Naive B cell (primary cell): ENCODE results near the gene FKBP5. TPM values are rescaled to one million over a fixed set of nuclear protein-coding genes. Genes with fewer than 3 reads are reported as not detected.

ENCODE experiments used
- ATAC-seq, 2 donors: fragments of 150-1000 bp; cut with Tn5 transposase; 2 replicates each; pipeline ENCODE4 v1.10.0; 2021; ENCODE audit warnings: low read depth in 2 of 2, mild to moderate bottlenecking in 2 of 2, moderate library complexity in 2 of 2
- DNase-seq: peaks from one replicate; pipeline ENCODE4 v3.0.0; 2022
- H3K27ac Mint-ChIP-seq, 6 donors: one replicate each; pipeline ENCODE4 v1.8.0; 2020 to 2022; ENCODE audit warnings: mild to moderate bottlenecking in 6 of 6, mixed read lengths in 6 of 6, moderate library complexity in 5 of 6, inconsistent platforms in 2 of 6
- H3K27me3 Mint-ChIP-seq, 3 donors: one replicate each; pipeline ENCODE4 v1.8.0; 2021 to 2022; ENCODE audit warnings: mixed read lengths in 3 of 3, mild to moderate bottlenecking in 1 of 3
- H3K36me3 Mint-ChIP-seq, 2 donors: one replicate each; pipeline ENCODE4 v1.8.0; 2020 to 2022; ENCODE audit warnings: mixed read lengths in 2 of 2, inconsistent platforms in 1 of 2, mild to moderate bottlenecking in 1 of 2
- H3K4me1 Mint-ChIP-seq, 3 donors: one replicate each; pipeline ENCODE4 v1.8.0; 2020 to 2022; ENCODE audit warnings: mixed read lengths in 3 of 3, inconsistent platforms in 1 of 3, mild to moderate bottlenecking in 1 of 3, moderate library complexity in 1 of 3
- H3K4me3 Mint-ChIP-seq, 8 donors: one replicate each; pipeline ENCODE4 v1.8.0; 2020 to 2022; ENCODE audit warnings: mild to moderate bottlenecking in 8 of 8, mixed read lengths in 8 of 8, moderate library complexity in 8 of 8, inconsistent platforms in 2 of 8
- H3K9me3 Mint-ChIP-seq, 7 donors: one replicate each; pipeline ENCODE4 v1.8.0; 2020 to 2022; ENCODE audit warnings: mixed read lengths in 7 of 7, mild to moderate bottlenecking in 5 of 7, inconsistent platforms in 2 of 7, moderate library complexity in 1 of 7
- polyA plus RNA-seq, 6 donors: library from polyadenylated mRNA; unstranded; fragments of 300-500 nt; fragmentation: Illumina TruSeq; gene quantifications; one replicate each; pipeline ENCODE4 v1.2.3, GENCODE V29; 2021; ENCODE audit warnings: low read depth in 6 of 6

Gene FKBP5
- polyA plus RNA-seq, 6 donors from 2014 or later, result 6.7 to 80.8 (median 15.1) TPM

DNA sequence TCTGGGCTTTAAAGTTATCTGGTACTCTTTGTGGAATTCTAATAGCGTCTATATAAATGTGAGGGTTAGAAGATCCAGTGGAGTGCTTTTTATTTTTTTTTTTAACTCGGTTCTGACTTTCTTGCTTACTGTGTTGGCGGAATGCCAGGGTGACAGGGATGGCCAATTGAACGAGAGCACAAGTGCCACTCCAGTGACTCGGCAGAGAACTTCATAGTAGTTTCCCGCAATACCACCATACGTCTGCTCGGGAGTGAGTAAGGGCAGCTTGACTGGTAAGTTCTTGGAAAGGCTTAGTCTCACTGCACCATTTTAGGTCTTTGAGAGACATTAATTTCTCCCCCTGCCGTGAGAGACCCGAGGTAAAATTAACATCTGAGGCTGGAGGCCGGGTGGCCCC, 126.7 kb downstream of the FKBP5 start:
- Mint-ChIP-seq H3K36me3 (no peaks in the 10 kb centered on the region), H3K27me3 (peaks cover 11 to 23% (median 17%) of the 10 kb centered on the region in 3 donors), H3K27ac (no peak overlapping the region), H3K4me1 (peaks cover 0 to 7% (median 3%) of the 10 kb centered on the region in 3 donors), H3K9me3 (no peaks in the 10 kb centered on the region), H3K4me3 (no peak overlapping the region)
- no peak for DNase-seq
- ATAC-seq, result no peak

DNA sequence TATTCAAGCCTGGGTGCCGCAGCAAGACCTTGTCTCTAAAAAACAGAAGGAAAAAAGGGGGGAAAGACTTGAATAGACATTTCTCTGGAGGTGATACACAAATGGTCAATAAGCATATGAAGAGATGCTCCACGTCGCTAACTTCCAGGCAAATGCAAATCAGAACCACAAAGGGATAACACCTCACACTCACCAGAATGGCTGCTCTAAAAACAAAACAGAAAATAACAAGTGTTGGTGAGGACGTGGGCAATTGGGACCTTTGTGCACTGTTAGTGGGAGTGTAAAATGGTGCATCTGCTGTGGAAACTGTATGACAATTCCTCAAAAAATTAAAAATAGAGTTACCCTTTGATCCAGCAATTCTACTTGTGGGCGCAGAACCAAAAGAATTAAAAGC, 127.6 kb downstream of the FKBP5 start:
- H3K4me3 Mint-ChIP-seq, result no peak overlapping the region
- ATAC-seq (no peak), DNase-seq (no peak)
- no peaks in the 10 kb centered on the region for H3K9me3 Mint-ChIP-seq
- no peaks in the 10 kb centered on the region for H3K36me3 Mint-ChIP-seq
- peaks cover 0 to 7% (median 3%) of the 10 kb centered on the region in 3 donors for H3K4me1 Mint-ChIP-seq
- H3K27ac Mint-ChIP-seq, result no peak overlapping the region
- peaks cover 7 to 13% (median 10%) of the 10 kb centered on the region in 3 donors for H3K27me3 Mint-ChIP-seq

DNA sequence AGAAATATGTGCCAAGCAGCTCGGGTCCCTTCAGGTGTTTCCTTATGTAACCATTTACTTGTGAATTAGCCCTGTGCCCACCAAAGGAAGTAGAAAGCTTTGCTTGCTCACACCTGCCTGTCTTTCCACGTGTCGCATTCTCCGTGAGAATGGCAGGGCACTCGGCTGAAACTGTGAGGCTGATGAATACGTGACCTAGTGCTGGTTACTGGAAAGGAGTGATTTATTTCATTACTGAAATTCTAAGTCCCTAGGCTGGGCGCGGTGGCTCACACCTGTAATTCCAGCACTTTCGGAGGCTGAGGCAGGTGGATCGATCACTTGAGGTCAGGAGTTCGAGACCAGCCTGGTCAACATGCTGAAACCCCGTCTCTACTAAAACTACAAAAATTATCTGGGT, 130.1 kb downstream of the FKBP5 start:
- no peak for ATAC-seq
- H3K27ac Mint-ChIP-seq, result no peak overlapping the region

DNA sequence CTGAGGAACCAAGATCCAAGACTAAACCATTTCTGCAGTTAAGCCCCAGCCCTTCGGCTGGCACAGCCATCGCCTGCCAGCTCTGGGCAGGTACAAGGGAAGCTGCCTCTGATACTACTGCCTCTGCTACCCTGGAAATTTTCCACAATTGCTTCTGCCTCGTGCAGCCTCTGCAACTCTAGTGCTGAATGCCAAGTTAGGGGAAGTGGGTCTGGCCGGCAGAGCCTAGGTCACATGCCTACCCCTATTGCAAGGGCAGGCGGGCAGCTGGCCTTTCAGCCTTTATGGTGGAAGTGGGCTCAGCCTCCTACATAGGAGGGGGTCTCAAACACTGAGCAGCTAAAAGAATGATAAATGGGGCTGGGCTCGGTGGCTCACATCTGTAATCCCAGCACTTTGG, 131.5 kb downstream of the FKBP5 start:
- Mint-ChIP-seq H3K4me1 (peaks cover 0 to 7% (median 3%) of the 10 kb centered on the region in 3 donors), H3K36me3 (no peaks in the 10 kb centered on the region), H3K4me3 (no peak overlapping the region), H3K27me3 (peaks cover 4 to 8% (median 6%) of the 10 kb centered on the region in 3 donors), H3K9me3 (peaks cover 0 to 3% (median 1%) of the 10 kb centered on the region in 7 donors), H3K27ac (peak overlapping the region in 1 of 6 donors; percentile 9)
- DNase-seq, result no peak
- ATAC-seq, result no peak

More for the DNA sequence above, 130.1 kb downstream of the FKBP5 start:
- Mint-ChIP-seq H3K27me3 (peaks cover 4 to 8% (median 6%) of the 10 kb centered on the region in 3 donors), H3K9me3 (no peaks in the 10 kb centered on the region), H3K4me1 (peaks cover 0 to 7% (median 3%) of the 10 kb centered on the region in 3 donors), H3K4me3 (no peak overlapping the region), H3K36me3 (no peaks in the 10 kb centered on the region)
- no peak for DNase-seq

DNA sequence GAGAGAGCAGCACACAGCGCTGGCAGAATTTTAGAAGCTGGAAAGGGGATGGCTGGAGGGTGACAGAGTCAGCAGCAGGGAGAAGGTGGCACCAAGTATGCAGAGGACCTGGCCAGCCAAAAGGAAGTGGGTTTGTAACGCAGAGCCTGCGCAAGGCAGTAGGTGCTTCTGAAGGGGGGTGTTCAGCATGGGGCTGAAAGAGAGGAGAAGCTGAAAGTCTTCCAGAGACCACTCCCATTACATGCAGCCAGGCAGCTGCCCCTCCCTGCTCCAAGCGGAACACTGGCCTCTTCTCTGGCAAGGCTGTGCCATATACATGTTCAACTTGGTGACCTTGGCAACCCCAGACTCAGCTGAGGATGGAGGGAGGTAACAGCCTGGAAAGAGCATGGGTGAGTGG, 133.9 kb downstream of the FKBP5 start:
- peaks cover 0 to 8% of the 10 kb centered on the region in 2 donors for H3K36me3 Mint-ChIP-seq
- peaks cover 0 to 4% (median 3%) of the 10 kb centered on the region in 3 donors for H3K4me1 Mint-ChIP-seq
- DNase-seq, result no peak
- H3K9me3 Mint-ChIP-seq, result peaks cover 5 to 21% (median 12%) of the 10 kb centered on the region in 7 donors
- ATAC-seq, result no peak
- peak overlapping the region in 1 of 6 donors; percentile 47 for H3K27ac Mint-ChIP-seq
- H3K27me3 Mint-ChIP-seq, result peaks cover 8 to 16% (median 14%) of the 10 kb centered on the region in 3 donors
- no peak overlapping the region for H3K4me3 Mint-ChIP-seq

DNA sequence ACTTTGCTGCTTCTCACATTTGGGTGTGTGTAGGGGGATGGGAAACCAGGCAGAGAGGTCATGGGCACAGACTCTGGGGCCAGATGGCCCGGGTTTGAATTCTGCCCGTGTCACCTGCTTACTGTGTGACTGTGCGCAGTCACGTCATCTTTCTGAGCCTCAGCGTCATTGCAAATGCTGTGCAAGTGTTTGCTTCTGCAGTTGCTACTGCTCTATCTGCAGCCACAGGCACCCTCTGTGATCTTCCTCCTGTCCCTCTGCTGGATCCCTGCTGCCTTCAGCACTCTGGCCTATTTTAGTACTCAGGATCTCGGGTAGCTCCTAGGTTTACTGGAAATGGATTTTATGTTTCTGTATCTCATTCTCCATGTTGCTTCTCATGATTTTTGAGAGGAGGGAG, 135.4 kb downstream of the FKBP5 start:
- Mint-ChIP-seq H3K4me1 (no peaks in the 10 kb centered on the region), H3K9me3 (peaks cover 5 to 27% (median 14%) of the 10 kb centered on the region in 7 donors), H3K4me3 (no peak overlapping the region), H3K27me3 (peaks cover 8 to 17% (median 15%) of the 10 kb centered on the region in 3 donors), H3K36me3 (peaks cover 0 to 8% of the 10 kb centered on the region in 2 donors), H3K27ac (no peak overlapping the region)
- no peak for DNase-seq
- no peak for ATAC-seq

DNA sequence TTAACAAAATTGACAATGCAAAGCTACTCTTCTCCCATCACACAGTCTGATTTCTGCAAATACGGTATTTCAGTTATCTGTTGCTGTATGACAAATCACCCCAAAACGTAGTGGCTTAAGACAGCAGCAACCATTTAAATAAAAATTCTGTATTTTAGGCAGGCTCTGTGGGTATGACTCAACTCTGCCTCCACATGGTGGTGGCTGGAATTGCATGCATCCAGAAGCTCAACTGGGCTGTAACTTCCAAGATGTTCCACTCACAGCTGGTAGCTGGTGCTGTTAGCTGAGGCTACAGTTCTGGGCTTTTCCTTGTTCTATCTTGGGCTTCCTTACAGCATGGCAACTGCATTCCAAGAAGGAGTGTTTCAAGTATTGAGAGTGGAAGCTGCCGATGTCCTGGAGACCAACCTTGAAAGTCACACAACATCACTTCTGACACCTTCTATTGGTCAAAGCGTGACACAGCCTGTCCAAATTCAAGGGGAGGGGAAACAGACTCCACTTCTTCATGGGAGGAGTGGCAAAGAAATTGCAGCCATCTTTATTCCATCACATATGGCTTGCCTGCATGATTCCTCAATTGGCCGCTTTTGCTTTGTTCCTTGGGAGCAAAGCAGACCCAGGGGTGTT, 136.3 kb downstream of the FKBP5 start:
- DNase-seq (peak; percentile 13), ATAC-seq (no peak)
- H3K36me3 Mint-ChIP-seq, result peaks cover 0 to 8% of the 10 kb centered on the region in 2 donors
- peaks cover 5 to 27% (median 14%) of the 10 kb centered on the region in 7 donors for H3K9me3 Mint-ChIP-seq
- no peak overlapping the region for H3K27ac Mint-ChIP-seq
- H3K4me1 Mint-ChIP-seq, result no peaks in the 10 kb centered on the region
- no peak overlapping the region for H3K4me3 Mint-ChIP-seq
- H3K27me3 Mint-ChIP-seq, result peaks cover 8 to 25% (median 15%) of the 10 kb centered on the region in 3 donors

DNA sequence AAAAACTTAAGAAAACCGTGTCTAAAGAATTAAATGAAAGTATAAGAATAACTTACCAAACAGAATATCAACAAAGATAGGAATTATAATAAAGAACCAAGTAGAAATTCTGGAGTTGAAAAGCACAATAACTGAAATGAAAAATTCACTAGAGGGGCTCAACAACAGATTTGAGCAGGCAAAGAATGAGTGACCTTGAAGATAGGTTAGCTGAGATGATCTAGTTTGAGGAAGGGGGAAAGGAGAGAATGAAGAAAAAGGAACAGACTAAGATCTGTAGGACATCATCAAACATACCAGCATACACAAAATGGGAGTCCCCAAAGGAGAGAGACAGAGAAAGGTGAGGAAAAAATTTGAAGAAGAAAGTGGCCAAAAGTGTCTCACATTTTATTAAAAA, 138.3 kb downstream of the FKBP5 start:
- H3K9me3 Mint-ChIP-seq, result peaks cover 5 to 27% (median 14%) of the 10 kb centered on the region in 7 donors
- H3K27ac Mint-ChIP-seq, result no peak overlapping the region
- H3K27me3 Mint-ChIP-seq, result peaks cover 7 to 28% (median 15%) of the 10 kb centered on the region in 3 donors
- H3K4me3 Mint-ChIP-seq, result no peak overlapping the region
- DNase-seq, result no peak
- H3K4me1 Mint-ChIP-seq, result no peaks in the 10 kb centered on the region
- ATAC-seq, result no peak
- peaks cover 0 to 8% of the 10 kb centered on the region in 2 donors for H3K36me3 Mint-ChIP-seq

DNA sequence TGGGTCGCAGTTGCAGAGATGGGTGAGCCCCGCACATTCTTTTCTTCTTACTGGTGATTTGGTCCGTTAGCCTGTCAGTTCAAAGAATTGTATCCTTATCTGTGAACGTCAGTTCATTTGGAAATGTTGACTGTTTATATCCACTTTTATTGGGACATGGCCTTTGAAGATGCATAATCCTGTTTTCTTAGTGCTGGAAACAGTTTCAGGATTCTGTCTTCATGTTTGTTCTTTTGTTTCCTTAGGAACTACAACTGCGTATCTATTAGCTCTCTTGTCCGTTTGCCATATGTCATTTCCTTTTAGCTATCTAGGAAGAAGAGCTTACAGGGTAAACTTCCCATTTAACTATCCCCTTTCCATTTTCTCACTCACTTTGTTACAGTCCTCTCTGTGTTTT, 141.0 kb downstream of the FKBP5 start:
- Mint-ChIP-seq H3K36me3 (peaks cover 0 to 8% of the 10 kb centered on the region in 2 donors), H3K4me1 (no peaks in the 10 kb centered on the region), H3K9me3 (peaks cover 5 to 27% (median 14%) of the 10 kb centered on the region in 7 donors), H3K27ac (no peak overlapping the region), H3K27me3 (peaks cover 5 to 31% (median 15%) of the 10 kb centered on the region in 3 donors), H3K4me3 (no peak overlapping the region)
- DNase-seq, result no peak
- no peak for ATAC-seq

DNA sequence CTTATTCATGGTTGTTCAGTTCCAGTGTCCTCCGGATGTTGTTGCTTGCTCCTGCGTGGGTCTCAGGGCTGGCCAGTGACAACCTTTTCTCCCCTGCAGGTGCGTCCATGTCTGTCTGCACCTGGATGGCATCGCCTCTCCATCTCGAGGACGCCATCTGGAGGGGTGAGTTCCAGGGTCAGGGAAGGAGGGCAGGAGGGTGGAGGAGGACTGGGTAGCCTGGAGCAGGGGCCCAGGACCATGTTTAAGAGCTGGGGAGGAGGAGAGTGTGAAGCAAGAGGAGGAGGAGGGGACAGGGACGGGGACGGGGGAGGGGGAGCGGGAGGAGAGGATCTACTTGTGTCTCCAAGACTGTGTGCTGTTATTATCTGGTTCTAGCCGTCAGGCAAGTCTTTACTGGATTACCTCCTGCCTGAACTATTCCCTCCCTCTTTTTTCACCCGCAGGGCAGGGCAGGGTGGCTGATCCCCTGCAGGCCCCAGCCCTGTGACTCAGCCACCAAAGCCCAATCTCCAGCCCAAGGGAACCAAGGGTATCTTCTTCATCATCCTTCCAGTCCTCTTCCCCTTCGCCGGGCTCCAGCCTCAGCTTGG, 143.8 kb downstream of the FKBP5 start:
- ATAC-seq, result no peak
- no peak overlapping the region for H3K4me3 Mint-ChIP-seq
- H3K27me3 Mint-ChIP-seq, result peaks cover 0 to 22% (median 8%) of the 10 kb centered on the region in 3 donors
- peaks cover 0 to 21% (median 8%) of the 10 kb centered on the region in 7 donors for H3K9me3 Mint-ChIP-seq
- H3K27ac Mint-ChIP-seq, result no peak overlapping the region
- DNase-seq, result no peak
- H3K36me3 Mint-ChIP-seq, result no peaks in the 10 kb centered on the region
- H3K4me1 Mint-ChIP-seq, result no peaks in the 10 kb centered on the region

DNA sequence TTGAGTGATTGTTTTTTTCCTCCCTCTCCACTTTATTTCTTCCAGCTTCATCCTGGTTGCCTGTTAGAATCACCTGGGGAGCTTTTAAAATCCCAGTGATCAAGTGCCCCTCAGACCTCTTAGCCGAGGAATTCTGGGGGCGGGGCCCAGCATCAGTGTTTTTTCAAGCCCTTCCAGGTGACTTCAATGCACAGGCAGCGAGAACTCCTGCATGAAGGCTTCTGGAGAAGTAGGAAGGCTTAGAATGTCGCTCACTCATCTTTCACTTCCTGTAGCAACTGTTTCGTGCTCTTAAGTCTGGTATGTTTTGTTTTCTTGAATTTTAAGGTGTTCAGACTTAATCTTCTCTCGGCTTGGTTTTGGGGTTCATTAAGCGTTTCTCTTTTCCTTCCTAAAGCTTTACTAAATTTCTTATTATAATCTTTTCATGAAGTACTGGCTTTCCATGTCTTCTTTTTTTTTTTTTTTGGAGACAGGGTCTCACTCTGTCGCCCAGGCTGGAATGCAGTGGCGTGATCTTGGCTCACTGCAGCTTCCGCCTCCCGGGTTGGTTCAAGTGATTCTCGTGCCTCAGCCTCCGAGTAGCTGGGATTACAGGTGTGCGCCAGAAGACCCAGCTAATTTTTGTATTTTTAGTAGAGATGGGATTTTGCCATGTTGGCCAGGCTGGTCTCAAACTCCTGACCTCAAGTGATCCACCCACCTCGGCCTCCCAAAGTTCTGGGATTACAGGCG, 145.1 kb downstream of the FKBP5 start:
- DNase-seq, result no peak
- H3K4me3 Mint-ChIP-seq, result no peak overlapping the region
- H3K4me1 Mint-ChIP-seq, result no peaks in the 10 kb centered on the region
- H3K27ac Mint-ChIP-seq, result peak overlapping the region in 1 of 6 donors; percentile 24
- no peak for ATAC-seq
- peaks cover 0 to 22% (median 1%) of the 10 kb centered on the region in 3 donors for H3K27me3 Mint-ChIP-seq
- H3K9me3 Mint-ChIP-seq, result peaks cover 0 to 18% (median 5%) of the 10 kb centered on the region in 7 donors
- no peaks in the 10 kb centered on the region for H3K36me3 Mint-ChIP-seq

DNA sequence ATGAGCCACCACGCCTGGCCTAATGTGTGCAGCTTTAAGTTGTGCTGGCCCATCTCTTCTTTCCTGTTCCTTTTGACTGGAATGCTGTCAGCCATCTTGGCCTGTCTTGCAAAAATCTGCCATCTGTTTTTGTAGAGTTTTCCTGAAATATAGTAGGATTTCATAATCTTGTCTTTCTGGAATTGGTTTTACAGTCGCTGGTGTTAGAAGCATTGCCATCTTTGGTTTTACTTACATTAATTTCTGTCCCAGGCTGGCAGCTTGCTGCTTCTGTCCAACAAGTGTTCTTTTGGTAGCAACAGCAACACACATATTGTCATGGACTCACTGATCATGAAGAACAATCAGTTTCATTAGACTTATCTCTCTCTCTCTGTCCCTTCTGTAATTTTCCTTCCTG, 146.9 kb downstream of the FKBP5 start:
- H3K4me3 Mint-ChIP-seq, result no peak overlapping the region
- no peak overlapping the region for H3K27ac Mint-ChIP-seq
- no peaks in the 10 kb centered on the region for H3K36me3 Mint-ChIP-seq
- no peak for ATAC-seq
- H3K9me3 Mint-ChIP-seq, result peaks cover 0 to 18% (median 5%) of the 10 kb centered on the region in 7 donors
- H3K4me1 Mint-ChIP-seq, result no peaks in the 10 kb centered on the region
- DNase-seq, result no peak
- H3K27me3 Mint-ChIP-seq, result peaks cover 0 to 13% (median 0%) of the 10 kb centered on the region in 3 donors

DNA sequence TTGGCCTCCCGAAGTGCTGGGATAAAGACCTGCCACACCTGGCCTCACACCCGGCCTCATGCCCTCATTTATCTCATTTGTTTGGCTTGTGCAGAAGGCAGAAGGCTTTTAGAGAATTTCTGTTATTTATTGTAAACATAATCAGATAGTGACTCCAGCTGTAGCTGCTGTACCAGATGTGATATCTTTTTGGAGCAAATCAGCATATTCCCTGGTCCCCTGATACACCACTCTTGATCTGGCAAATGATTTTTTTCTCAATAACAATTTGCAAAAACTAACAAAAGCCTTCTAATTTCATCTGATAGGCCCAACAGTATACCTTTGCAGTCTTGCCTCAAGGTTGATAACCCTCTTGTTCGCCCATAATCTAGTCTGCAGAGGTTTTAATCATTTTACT, 149.5 kb downstream of the FKBP5 start:
- H3K4me1 Mint-ChIP-seq, result peaks cover 0 to 4% (median 0%) of the 10 kb centered on the region in 3 donors
- H3K27ac Mint-ChIP-seq, result no peak overlapping the region
- ATAC-seq, result no peak
- H3K9me3 Mint-ChIP-seq, result peaks cover 0 to 18% (median 5%) of the 10 kb centered on the region in 7 donors
- DNase-seq, result no peak
- no peak overlapping the region for H3K4me3 Mint-ChIP-seq
- peaks cover 6 to 15% (median 10%) of the 10 kb centered on the region in 3 donors for H3K27me3 Mint-ChIP-seq
- H3K36me3 Mint-ChIP-seq, result no peaks in the 10 kb centered on the region
